ENCODE data around the gene SLC25A42. TPM values are rescaled to one million over a fixed set of nuclear protein-coding genes. Genes with fewer than 3 reads are reported as not detected.
"Not testable (repeated sequence)": the region's sequence is repeated elsewhere in the genome, so short reads cannot be mapped to it uniquely, and the experiment has no call there.

Gene SLC25A42
- total RNA-seq, 1 donor from 2014 or later = 2.8 TPM

- no peak for DNase-seq (ENCODE audit: low read depth)
- no peaks in the 10 kb centered on the region for H3K36me3 ChIP-seq (ENCODE audit: control insufficient read depth, insufficient read depth, low read length)
- TF ChIP-seq CTCF (IDR thresholded peaks at IDR 0.05; ENCODE audit: insufficient read depth, low read length, poor library complexity, severe bottlenecking) = no peak
- H3K27me3 ChIP-seq (ENCODE audit: control insufficient read depth, insufficient read depth, low read length) = no peaks in the 10 kb centered on the region
- no peak overlapping the region for H3K4me3 ChIP-seq (ENCODE audit: low read depth, low read length)
Measured at GRCh38 chr19:19123386-19123785, 59.6 kb downstream of the SLC25A42 start.

- no peaks in the 10 kb centered on the region for H3K27me3 ChIP-seq (ENCODE audit: control insufficient read depth, insufficient read depth, low read length)
- no peak for TF ChIP-seq CTCF (IDR thresholded peaks at IDR 0.05; ENCODE audit: insufficient read depth, low read length, poor library complexity, severe bottlenecking)
- no peak overlapping the region for H3K4me3 ChIP-seq (ENCODE audit: low read depth, low read length)
- no peak for DNase-seq (ENCODE audit: low read depth)
- H3K36me3 ChIP-seq (ENCODE audit: control insufficient read depth, insufficient read depth, low read length) = no peaks in the 10 kb centered on the region
Measured at GRCh38 chr19:19126102-19126501, 62.3 kb downstream of the SLC25A42 start.

- TF ChIP-seq CTCF (IDR thresholded peaks at IDR 0.05; ENCODE audit: insufficient read depth, low read length, poor library complexity, severe bottlenecking) = no peak
Measured at GRCh38 chr19:19131989-19132388, 68.2 kb downstream of the SLC25A42 start.

GRCh38 chr19:19132912-19133311 is 69.1 kb downstream of the SLC25A42 start:
- Histone ChIP-seq H3K27me3 (ENCODE audit: control insufficient read depth, insufficient read depth, low read length) (no peaks in the 10 kb centered on the region), H3K36me3 (ENCODE audit: control insufficient read depth, insufficient read depth, low read length) (no peaks in the 10 kb centered on the region), H3K4me3 (ENCODE audit: low read depth, low read length) (no peak overlapping the region)
- no peak for TF ChIP-seq CTCF (IDR thresholded peaks at IDR 0.05; ENCODE audit: insufficient read depth, low read length, poor library complexity, severe bottlenecking)
- no peak for DNase-seq (ENCODE audit: low read depth)

More at GRCh38 chr19:19131989-19132388, 68.2 kb downstream of the SLC25A42 start:
- no peaks in the 10 kb centered on the region for H3K27me3 ChIP-seq (ENCODE audit: control insufficient read depth, insufficient read depth, low read length)
- no peak overlapping the region for H3K4me3 ChIP-seq (ENCODE audit: low read depth, low read length)
- H3K36me3 ChIP-seq (ENCODE audit: control insufficient read depth, insufficient read depth, low read length) = no peaks in the 10 kb centered on the region
- no peak for DNase-seq (ENCODE audit: low read depth)

DNA sequence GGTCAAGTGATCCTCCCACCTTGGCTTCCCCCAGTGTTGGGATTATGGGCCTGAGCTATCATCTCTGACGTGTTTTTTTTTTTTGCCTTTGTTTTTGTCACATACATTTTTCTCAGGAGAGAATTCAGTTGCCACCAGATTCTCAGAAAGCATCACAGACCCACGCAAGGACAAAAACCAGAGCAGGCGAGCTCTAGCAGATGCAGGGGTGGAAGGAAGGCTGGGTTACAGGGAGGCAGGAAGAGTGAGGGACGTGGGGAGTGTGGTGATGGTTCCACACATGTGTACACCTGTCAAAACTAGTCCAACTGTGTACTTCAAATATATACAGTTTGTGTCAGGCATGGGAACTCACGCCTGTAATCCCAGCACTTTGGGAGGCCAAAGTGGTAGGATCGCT is 70.2 kb downstream of the SLC25A42 start:
- Histone ChIP-seq H3K27me3 (ENCODE audit: control insufficient read depth, insufficient read depth, low read length) (no peaks in the 10 kb centered on the region), H3K4me3 (ENCODE audit: low read depth, low read length) (no peak overlapping the region), H3K36me3 (ENCODE audit: control insufficient read depth, insufficient read depth, low read length) (no peaks in the 10 kb centered on the region)
- TF ChIP-seq CTCF (IDR thresholded peaks at IDR 0.05; ENCODE audit: insufficient read depth, low read length, poor library complexity, severe bottlenecking) = no peak
- no peak for DNase-seq (ENCODE audit: low read depth)

DNA sequence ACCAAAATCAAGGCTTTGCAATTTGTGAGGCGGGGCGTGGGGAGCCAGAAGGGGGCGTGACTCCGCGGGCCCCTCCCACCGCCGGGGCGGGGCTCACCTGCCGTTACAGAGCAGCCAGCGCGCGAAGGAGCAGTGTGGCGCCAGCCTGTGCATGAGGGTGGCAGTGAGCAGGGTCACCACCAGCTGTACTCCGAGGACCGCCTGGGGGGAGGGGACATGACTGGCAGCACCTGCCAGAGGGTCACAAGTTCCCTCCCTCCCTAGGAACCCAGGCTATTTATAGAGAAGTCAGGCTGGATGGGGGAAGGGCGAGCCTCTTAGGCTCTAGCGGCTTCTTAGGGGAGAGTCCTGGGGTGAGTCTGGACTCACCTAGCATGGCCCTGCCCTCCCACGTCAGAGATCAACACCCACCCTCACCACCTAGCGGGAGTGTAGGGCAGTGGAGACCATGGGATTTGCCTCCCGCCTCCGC is 70.9 kb downstream of the SLC25A42 start:
- DNase-seq (ENCODE audit: low read depth) = no peak
- no peaks in the 10 kb centered on the region for H3K36me3 ChIP-seq (ENCODE audit: control insufficient read depth, insufficient read depth, low read length)
- TF ChIP-seq CTCF (IDR thresholded peaks at IDR 0.05; ENCODE audit: insufficient read depth, low read length, poor library complexity, severe bottlenecking) = no peak

DNA sequence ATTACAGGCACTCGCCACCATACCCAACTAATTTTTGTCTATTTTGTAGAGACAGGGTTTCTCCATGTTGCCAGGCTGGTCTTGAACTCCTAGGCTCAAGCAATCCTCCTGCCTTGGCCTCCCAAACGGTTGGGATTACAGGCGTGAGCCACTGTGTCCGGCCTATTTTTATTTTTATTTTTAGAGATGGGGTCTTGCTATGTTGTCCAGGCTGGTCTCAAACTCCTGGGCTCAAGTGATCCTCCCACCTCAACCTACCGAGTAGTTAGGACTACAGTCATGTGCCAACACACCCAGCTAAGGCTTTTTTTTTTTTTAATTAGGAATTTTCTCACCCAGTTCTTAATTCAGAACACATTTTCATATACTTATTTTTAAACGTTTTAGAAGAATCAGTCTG is 71.9 kb downstream of the SLC25A42 start:
- H3K4me3 ChIP-seq (ENCODE audit: low read depth, low read length); H3K27me3 ChIP-seq (ENCODE audit: control insufficient read depth, insufficient read depth, low read length); DNase-seq (ENCODE audit: low read depth); H3K36me3 ChIP-seq (ENCODE audit: control insufficient read depth, insufficient read depth, low read length): not testable (repeated sequence)

More for the DNA sequence above, 70.9 kb downstream of the SLC25A42 start:
- Histone ChIP-seq H3K27me3 (ENCODE audit: control insufficient read depth, insufficient read depth, low read length) (no peaks in the 10 kb centered on the region), H3K4me3 (ENCODE audit: low read depth, low read length) (no peak overlapping the region)

Data from kidney epithelial cell (primary cell).